Spinal cord (tissue), 10 donors: ENCODE results near the gene FAAP20. TPM values are rescaled to one million over a fixed set of nuclear protein-coding genes. Genes with fewer than 3 reads are reported as not detected.

ENCODE experiments used
- DNase-seq, 6 donors: peaks; one replicate each; pipeline versions ENCODE4 v3.0.0 to v3.0.0-alpha.2; 2013 to 2015; ENCODE audit warnings: low spot score in 6 of 6, low read depth in 4 of 6
- H3K27ac ChIP-seq: one replicate; pipeline ENCODE4 v1.5.1; 2013; ENCODE audit warnings: low read depth, low read length, control low read depth
- H3K27me3 ChIP-seq: one replicate; pipeline ENCODE4 v1.6.1; 2013; ENCODE audit warnings: low read length; ENCODE audit not compliant: control insufficient read depth, insufficient read depth
- H3K36me3 ChIP-seq: one replicate; pipeline ENCODE4 v1.6.1; 2013; ENCODE audit warnings: low read length; ENCODE audit not compliant: control insufficient read depth, insufficient read depth
- H3K4me1 ChIP-seq: one replicate; pipeline ENCODE4 v1.6.1; 2013; ENCODE audit warnings: low read length; ENCODE audit not compliant: control insufficient read depth, insufficient read depth
- H3K4me3 ChIP-seq: one replicate; pipeline ENCODE4 v1.5.1; 2013; ENCODE audit warnings: low read depth, low read length, control low read depth
- H3K9me3 ChIP-seq: one replicate; pipeline ENCODE4 v1.6.1; 2013; ENCODE audit warnings: low read length; ENCODE audit not compliant: control insufficient read depth, insufficient read depth
- WGBS: methylation state at CpG from one replicate; pipeline ENCODE4 v1.1.5; 2013; ENCODE audit warnings: missing lambda C conversion rate; ENCODE audit not compliant: insufficient coverage; 5-methylcytosine and 5-hydroxymethylcytosine counted together
- polyA plus RNA-seq, 2 donors: library from polyadenylated mRNA; unstranded; fragments of 120-200 nt; gene quantifications; one replicate each; pipeline ENCODE4 v1.2.1, GENCODE V29; 2013; ENCODE audit not compliant: insufficient read length in 2 of 2
- total RNA-seq, 2 donors: library from RNA; depleted of rRNA in 1 of 2; stranded (reverse); fragments of 120-200 nt in 1 of 2; fragments of >200 nt in 1 of 2; gene quantifications; one replicate each; pipeline versions ENCODE4 v1.2.3 to v1.2.4, GENCODE V29; 2013 to 2014
- donor health status: healthy.

The FAAP20 gene
- total and polyA plus RNA-seq, 4 donors = 15.5 to 96.8 (median 57.3) TPM

- Histone ChIP-seq H3K27me3 (no peaks in the 10 kb centered on the region), H3K4me1 (peaks cover 10% of the 10 kb centered on the region), H3K4me3 (no peak overlapping the region), H3K9me3 (no peaks in the 10 kb centered on the region), H3K27ac (no peak overlapping the region), H3K36me3 (peaks cover 3% of the 10 kb centered on the region)
- no peak for DNase-seq
- WGBS = 94% methylated on average over 7 of the region's 7 CpGs
Observed at GRCh38 chr1:2224170-2224584, 29.6 kb upstream of the FAAP20 start.

- no peak for DNase-seq
- Histone ChIP-seq H3K36me3 (peaks cover under 1% of the 10 kb centered on the region), H3K27ac (no peak overlapping the region), H3K27me3 (no peaks in the 10 kb centered on the region), H3K9me3 (no peaks in the 10 kb centered on the region), H3K4me1 (peaks cover 2% of the 10 kb centered on the region), H3K4me3 (no peak overlapping the region)
- 61% methylated on average over 2 of the region's 3 CpGs for WGBS
Observed at GRCh38 chr1:2221271-2221670, 26.7 kb upstream of the FAAP20 start.

GRCh38 chr1:2216767-2217058, 22.1 kb upstream of the FAAP20 start:
- DNase-seq = no peak
- Histone ChIP-seq H3K9me3 (no peaks in the 10 kb centered on the region), H3K4me3 (no peak overlapping the region), H3K36me3 (peaks cover 6% of the 10 kb centered on the region), H3K27ac (no peak overlapping the region), H3K27me3 (no peaks in the 10 kb centered on the region), H3K4me1 (peaks cover 41% of the 10 kb centered on the region)
- WGBS = 89% methylated on average over 7 of the region's 7 CpGs

- no peak for DNase-seq
Observed at GRCh38 chr1:2215909-2216766, 21.6 kb upstream of the FAAP20 start.

GRCh38 chr1:2215329-2215728, 20.8 kb upstream of the FAAP20 start:
- no peak overlapping the region for H3K4me3 ChIP-seq
- H3K9me3 ChIP-seq = no peaks in the 10 kb centered on the region
- WGBS = 92% methylated on average over 14 of the region's 14 CpGs
- DNase-seq = no peak
- peaks cover 41% of the 10 kb centered on the region for H3K4me1 ChIP-seq
- H3K27me3 ChIP-seq = no peaks in the 10 kb centered on the region
- H3K27ac ChIP-seq = peak overlapping the region; percentile 98
- H3K36me3 ChIP-seq = peaks cover 8% of the 10 kb centered on the region

More at GRCh38 chr1:2215909-2216766, 21.6 kb upstream of the FAAP20 start:
- no peaks in the 10 kb centered on the region for H3K27me3 ChIP-seq
- no peak overlapping the region for H3K4me3 ChIP-seq
- no peak overlapping the region for H3K27ac ChIP-seq
- WGBS = 89% methylated on average over 25 of the region's 25 CpGs
- H3K36me3 ChIP-seq = peaks cover 6% of the 10 kb centered on the region
- no peaks in the 10 kb centered on the region for H3K9me3 ChIP-seq
- H3K4me1 ChIP-seq = peaks cover 41% of the 10 kb centered on the region

GRCh38 chr1:2214541-2215241, 20.1 kb upstream of the FAAP20 start:
- H3K4me3 ChIP-seq = no peak overlapping the region
- peak in 1 of 6 donors; percentile 71 for DNase-seq

GRCh38 chr1:2213576-2214505, 19.3 kb upstream of the FAAP20 start:
- peak in 1 of 6 donors; percentile 92 for DNase-seq
- no peaks in the 10 kb centered on the region for H3K9me3 ChIP-seq
- peak overlapping the region; percentile 98 for H3K27ac ChIP-seq
- WGBS = 61% methylated on average over 17 of the region's 32 CpGs
- H3K4me3 ChIP-seq = peak overlapping the region; percentile 12
- H3K4me1 ChIP-seq = peaks cover 54% of the 10 kb centered on the region
- H3K36me3 ChIP-seq = peaks cover 8% of the 10 kb centered on the region
- H3K27me3 ChIP-seq = no peaks in the 10 kb centered on the region

More at GRCh38 chr1:2214541-2215241, 20.1 kb upstream of the FAAP20 start:
- peak overlapping the region; percentile 98 for H3K27ac ChIP-seq
- no peaks in the 10 kb centered on the region for H3K9me3 ChIP-seq
- no peaks in the 10 kb centered on the region for H3K27me3 ChIP-seq
- peaks cover 46% of the 10 kb centered on the region for H3K4me1 ChIP-seq
- WGBS = 74% methylated on average over 18 of the region's 21 CpGs
- H3K36me3 ChIP-seq = peaks cover 8% of the 10 kb centered on the region

GRCh38 chr1:2212532-2213491, 18.2 kb upstream of the FAAP20 start:
- Histone ChIP-seq H3K27me3 (no peaks in the 10 kb centered on the region), H3K4me3 (peak overlapping the region; percentile 39), H3K9me3 (no peaks in the 10 kb centered on the region), H3K36me3 (peaks cover 8% of the 10 kb centered on the region), H3K27ac (peak overlapping the region; percentile 98), H3K4me1 (peaks cover 65% of the 10 kb centered on the region)
- peak; percentile 78 to 98 (median 84) for DNase-seq
- 8% methylated on average over 49 of the region's 49 CpGs for WGBS
